ENCODE measurements around the gene MAVS. TPM values are rescaled to one million over a fixed set of nuclear protein-coding genes. Genes with fewer than 3 reads are reported as not detected.
"Not testable (repeated sequence)": the region's sequence is repeated elsewhere in the genome, so short reads cannot be mapped to it uniquely, and the experiment has no call there.

The MAVS gene
- polyA plus RNA-seq, 3 donors: 23.9 to 28.3 (median 25.2) TPM

DNA sequence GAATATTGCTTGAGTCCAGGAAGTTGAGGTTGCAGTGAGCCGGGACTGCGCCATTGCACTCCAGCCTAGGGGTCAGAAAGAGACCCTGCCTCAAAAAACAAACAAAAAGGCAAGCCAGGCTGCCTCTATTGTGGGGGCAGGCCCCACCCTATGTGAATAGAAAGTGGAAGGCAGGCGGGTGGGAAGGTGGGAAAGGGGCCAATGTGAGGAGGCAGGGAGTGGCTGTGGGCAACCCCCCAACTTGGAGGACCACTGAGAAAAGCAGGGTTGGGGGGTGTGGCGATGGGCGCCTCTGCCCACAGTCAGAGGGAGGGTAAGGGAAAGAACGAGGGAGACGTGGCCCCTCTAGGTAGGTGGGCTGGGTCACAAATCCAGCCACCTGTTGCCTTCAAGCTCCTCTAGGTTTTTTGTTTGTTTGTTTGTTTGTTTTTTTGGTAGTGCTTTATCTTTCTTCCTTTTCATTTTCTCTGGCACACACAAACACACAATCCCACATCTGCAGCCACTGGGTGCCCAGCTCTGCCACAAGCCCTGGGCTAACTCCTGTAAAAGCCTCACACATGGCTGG lies 31.6 kb upstream of the MAVS start:
- DNase-seq (ENCODE audit: low read depth in 3 of 3, low spot score in 2 of 3): no peak

DNA sequence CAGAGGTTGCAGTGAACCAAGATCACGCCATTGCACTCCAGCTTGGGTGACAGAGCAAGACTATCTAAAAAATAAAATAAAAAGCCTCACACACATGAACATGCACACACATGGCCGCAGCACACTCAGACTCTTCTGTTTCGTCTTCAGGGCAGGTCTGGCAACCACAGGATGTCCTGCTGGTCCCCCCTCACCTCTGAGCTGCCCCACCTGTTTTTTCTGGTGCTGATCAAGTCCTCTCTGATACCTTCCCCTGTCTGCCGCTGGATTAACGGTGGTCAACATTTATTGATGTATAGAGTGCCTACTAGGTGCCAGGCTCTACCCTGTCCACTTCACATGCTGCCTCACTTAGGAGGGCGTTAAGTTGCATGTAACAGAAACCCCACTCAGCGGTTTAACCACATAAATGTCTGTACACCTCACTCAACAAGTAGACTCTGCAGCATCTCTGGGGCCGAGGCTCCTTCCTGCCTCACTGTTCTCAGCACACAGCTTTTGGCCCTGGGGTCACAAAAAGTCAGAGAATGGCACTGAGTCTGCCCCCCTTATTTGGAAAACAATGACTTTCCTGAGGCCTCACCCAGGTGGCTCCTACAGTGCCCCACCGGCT lies 30.8 kb upstream of the MAVS start:
- no peak for DNase-seq (ENCODE audit: low read depth in 3 of 3, low spot score in 2 of 3)

DNA sequence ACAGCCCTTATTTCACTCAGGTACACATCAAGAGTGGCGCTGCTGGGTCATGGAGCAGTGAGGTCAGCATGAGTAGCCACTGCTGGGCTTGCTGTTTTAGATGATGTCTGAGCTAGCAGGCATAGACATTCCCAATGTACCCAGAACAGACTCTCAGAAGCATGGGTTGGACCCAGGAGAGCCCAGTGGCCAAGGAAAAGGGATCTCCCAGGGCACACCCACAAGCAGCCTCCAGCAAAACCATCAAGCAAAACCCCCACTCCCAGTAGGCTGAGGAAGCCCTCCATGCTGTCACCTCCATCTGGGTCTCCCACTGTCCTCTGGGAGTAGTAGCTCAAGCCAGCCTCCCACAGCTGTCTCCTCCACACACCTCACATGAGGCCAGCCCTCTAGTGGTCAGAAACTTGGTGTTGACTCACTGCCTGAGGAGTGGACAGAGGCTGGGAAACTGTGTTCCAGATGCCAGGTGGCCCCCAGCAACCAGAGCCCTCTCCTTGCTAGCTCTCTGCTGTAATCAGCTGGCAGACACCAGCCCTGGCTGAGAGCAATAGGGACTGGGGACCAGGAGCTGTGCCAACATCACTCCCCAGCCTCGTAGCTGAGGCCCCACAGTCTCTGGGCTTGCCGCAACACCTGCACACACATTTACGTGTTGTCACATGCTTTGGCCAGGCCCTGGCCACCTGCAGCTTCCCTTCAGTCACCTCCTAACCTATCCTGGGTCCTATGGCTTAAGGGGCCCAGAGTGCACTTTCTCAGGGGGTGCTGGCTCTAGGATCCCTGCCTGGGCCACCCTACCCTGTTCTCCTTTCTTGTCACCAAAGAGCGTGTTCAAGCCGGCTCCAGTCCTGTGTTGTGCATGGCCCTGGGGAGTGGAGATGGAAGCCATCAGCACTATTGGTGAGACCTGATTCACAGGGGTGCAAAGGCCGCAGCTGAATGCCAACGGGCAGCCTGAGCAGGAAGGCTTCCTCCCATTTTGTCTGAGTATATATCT lies 28.2 kb upstream of the MAVS start:
- DNase-seq (ENCODE audit: low read depth in 3 of 3, low spot score in 2 of 3): no peak

DNA sequence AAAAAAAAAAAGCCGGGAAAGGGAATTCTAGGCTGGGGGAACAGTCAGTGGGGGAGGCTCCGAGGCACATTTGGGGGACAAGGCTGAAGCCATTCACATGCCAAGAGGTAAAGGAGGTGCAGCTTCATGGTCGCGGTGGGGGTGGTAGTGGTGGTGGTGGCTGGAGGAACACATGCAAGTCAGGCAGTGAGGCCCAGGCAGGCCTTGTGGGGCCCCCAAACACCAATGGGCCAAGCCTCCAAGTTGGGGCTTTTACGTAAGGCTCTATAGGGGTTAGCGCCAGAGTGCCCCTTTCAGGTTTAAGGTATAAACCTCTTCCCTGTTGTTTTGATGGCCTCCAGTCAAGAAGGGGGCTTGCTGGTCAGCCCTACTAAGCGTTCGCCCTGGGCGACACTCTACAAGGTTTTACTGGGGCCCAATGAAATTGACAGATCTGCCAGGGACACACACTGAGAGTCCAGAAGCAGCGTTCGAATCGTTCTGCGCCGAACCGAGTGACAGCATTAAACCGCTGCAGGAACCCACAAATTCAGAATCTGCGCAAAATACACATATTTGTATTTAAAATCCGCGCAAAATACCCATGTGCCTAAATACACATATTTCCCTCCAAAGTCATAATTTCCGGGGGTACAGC lies 27.1 kb upstream of the MAVS start:
- DNase-seq (ENCODE audit: low read depth in 3 of 3, low spot score in 2 of 3): no peak

DNA sequence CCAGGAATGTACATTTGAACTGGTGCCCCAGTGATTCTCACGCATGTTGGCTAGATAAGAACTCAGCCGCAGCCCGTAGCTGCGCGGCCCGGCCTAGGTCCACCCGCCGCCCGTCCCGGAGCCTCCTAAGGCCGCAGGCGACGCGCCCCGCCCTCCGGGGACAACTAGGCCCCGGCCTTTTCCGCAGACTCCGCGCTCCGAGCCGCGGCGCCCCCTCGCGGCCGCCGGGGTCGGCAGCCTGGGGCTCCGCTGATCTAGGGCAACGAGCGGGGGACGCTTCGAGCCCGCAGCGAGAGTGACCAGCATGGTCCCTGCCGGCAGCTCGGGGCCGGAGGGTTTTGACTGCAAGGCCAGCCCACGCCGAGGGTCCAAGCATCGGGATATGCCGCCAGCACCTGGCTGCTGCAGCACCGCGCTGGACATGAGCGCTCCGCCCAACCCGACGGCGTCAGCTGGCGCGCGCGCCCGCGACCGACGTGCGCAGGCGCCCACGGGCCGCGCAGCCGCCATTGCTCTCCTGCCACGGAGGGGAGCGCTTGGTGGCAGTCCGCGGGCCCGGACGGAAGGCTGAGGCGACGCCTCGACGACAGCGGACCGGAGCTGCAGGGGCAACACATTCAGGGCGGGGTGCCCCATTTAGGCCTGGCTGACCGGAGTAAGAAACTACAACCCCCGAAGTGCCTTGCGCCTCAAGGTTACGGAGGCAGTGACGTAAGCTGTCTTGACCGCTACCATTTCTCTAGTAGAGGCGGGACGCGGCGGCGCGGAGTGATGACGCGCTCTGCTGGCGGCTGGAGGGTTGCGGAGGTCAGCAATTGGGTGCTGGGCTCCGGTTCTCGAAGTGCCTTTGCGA lies 26.4 kb upstream of the MAVS start, which contains the start of gene AP5S1:
AP5S1 (plus strand) TSS at position 500 of the 853 bp plus-strand sequence. CDS start 1,571 bp downstream, outside the sequence.
- peak; percentile 92 to 94 (median 92) for DNase-seq (ENCODE audit: low read depth in 3 of 3, low spot score in 2 of 3)

DNA sequence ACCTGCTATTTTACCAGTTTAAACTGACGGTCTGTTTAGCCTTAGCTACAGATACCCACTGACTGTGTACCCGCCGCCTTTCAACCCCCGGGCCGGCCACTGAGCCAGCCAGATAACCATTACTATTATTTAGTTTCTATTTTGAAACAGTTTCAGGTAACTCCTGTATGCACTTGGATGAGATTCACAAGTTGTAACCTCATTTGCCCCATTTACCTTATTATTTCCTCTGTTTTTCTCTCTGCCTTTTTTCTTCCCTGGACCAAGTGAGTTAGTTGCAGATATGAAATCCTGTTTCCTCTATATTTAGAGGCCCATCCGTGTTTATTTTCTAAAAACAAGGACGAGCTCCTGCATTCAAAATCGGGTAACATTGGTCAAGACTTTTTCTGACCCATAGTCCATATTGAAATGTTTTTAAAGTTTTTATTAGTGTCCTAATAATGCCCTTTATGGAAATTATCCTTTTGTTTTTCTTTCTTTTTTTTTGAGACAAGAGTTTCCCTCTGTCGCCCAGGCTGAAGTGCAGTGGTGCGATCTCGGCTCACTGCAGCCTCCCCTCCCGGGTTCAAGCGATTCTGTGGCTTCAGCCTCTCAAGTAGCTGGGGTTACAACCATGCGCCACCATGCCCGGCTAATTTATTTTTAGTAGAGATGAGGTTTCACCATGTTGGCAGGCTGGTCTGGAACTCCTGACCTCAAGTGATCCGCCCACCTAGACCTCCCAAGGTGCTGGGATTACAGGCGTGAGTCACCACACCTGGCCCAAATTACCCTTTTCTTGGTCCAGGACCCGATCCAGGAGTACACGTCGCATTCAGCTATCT lies 25.5 kb upstream of the MAVS start:
- DNase-seq (ENCODE audit: low read depth in 3 of 3, low spot score in 2 of 3): no peak

DNA sequence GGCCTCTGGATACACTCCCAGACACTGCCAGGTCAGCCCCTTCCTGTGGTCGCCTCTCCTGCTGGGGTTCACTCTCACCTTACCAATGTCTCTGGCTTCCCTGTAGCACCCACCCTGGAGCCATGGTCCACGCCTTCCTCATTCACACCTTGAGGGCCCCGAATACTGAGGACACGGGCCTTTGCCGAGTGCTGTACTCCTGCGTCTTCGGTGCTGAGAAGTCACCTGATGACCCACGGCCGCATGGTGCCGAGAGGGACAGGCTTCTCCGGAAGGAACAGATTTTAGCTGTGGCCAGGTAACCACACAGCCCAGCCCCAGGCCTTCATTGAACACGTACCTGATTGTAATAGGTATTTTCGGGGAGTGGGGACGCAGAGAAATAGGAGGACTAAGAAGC lies 24.6 kb upstream of the MAVS start:
- DNase-seq (ENCODE audit: low read depth in 3 of 3, low spot score in 2 of 3): no peak

DNA sequence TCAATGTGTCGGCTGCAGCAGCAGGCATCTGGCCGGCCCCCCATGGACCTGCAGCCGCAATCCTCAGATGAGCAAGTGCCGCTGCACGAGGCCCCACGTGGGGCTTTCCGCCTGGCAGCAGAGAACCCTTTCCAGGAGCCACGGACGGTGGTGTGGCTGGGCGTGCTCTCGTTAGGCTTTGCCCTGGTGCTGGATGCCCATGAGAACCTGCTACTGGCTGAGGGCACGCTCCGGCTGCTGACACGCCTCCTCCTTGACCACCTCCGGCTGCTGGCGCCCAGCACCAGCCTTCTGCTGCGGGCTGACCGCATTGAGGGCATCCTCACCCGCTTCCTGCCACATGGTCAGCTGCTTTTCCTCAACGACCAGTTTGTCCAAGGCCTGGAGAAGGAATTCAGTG lies 22.8 kb upstream of the MAVS start:
- no peak for DNase-seq (ENCODE audit: low read depth in 3 of 3, low spot score in 2 of 3)

DNA sequence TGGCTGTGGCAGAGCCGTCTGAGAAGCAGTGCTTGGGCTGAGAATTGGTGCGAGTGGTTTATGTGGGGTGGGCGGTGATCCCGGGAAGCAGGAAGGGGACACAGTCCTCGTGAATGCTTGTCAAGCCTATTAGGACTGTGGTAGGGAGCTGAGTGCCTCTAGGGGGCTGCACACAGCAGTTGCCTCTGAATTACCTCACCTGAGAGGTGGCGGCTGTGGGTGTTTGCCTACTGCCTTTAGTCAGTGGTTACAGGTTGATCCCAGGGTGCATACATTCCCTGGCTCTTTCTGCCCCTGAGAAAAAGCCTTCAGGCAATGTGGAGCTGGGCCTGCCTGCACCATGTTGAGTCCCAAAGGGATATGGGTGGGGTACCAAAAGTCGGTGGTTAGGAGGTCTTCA lies 21.1 kb upstream of the MAVS start:
- DNase-seq (ENCODE audit: low read depth in 3 of 3, low spot score in 2 of 3): no peak

DNA sequence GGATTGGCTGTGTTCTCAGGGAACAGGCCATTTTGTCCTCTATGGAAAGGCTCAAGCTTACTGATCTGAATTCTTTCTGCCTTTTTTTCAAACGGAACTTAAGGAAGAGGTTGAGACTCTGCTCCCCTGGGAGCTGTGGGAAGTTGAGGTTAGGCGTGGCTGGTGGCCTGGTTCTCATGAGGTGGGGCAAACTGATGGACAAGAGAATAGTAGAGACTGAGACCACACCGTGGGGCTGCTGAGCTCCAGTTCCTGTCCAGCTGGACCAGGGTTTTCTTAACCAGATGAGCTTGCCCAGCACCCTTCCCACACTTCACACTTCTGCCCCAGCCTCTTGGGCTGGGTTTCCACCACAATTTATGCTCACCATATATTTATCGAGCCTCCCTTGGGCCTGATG lies 20.2 kb upstream of the MAVS start:
- DNase-seq (ENCODE audit: low read depth in 3 of 3, low spot score in 2 of 3): no peak

DNA sequence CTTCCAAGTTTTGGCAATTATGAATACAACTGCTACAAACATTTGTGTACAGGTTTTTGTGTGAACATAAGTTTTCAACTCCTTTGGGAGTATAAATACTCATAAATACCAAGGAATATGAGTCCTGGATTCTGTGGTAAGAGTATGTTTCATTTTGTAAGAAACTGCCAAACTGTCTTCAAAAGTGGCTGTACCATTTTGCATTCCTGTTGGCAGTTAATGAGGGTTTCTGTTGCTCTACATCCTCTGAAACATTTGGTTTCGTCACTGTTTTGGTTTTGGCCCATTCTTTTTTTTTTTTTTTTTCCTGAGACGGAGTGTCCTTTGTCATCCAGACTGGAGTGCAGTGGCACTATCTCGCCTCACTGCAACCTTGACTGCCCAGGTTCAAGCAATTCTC lies 17.8 kb upstream of the MAVS start:
- DNase-seq (ENCODE audit: low read depth in 3 of 3, low spot score in 2 of 3): no peak

DNA sequence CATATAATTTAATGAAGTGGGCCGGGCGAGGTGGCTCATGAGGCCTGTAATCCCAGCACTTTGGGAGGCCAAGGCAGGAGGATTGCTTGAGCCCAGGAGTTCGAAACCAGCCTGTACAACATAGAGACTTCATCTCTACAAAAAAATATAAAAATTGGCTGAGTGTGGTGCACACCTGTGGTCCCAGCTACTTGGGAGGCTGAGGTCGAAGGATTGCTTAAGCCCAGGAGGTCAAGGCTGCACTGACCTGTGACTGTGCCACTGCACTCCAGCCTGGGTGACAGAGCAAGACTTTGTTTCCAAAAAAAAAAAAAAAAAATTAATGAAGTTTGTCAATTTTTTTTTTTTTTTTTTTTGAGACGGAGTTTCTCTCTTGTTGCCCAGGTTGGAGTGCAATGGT lies 16.7 kb upstream of the MAVS start:
- not testable (repeated sequence) for DNase-seq (ENCODE audit: low read depth in 3 of 3, low spot score in 2 of 3)

DNA sequence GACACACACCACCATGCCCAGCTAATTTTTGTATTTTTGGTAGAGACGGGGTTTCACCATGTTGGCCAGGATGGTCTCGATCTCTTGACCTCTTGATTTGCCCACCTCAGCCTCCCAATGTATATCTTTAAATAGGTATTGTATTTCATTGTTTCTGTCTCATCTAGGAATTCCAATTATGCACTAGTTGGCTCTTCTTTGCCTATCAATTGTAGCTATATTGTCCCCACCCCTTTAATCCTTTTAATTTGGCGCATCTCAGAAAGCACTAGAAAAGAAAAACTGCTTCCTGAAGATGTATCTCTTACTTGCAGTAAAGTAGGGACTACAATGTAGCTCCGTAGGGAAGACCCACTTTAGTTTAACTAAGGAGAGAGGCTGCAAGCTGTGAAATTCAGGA lies 10.5 kb upstream of the MAVS start:
- no peak for DNase-seq (ENCODE audit: low read depth in 3 of 3, low spot score in 2 of 3)

DNA sequence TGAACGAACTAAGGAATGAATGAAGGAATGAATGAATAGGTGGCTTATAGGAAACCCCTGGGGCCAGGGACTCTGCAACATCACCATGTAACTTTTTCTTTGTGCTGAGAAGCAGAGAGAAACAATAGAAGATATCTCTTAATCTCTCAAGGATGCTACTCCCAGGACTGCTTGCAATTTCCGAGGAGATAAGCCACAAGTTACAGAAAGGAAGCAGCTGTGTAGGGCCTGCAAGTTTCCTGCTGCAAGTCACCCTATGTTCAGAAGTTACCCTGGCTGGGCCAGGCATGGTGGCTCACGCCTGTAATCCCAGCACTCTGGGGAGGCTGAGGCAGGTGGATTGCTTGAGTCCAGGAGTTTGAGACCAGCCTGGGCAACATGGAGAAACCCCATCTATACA lies 7.3 kb upstream of the MAVS start:
- DNase-seq (ENCODE audit: low read depth in 3 of 3, low spot score in 2 of 3): no peak

DNA sequence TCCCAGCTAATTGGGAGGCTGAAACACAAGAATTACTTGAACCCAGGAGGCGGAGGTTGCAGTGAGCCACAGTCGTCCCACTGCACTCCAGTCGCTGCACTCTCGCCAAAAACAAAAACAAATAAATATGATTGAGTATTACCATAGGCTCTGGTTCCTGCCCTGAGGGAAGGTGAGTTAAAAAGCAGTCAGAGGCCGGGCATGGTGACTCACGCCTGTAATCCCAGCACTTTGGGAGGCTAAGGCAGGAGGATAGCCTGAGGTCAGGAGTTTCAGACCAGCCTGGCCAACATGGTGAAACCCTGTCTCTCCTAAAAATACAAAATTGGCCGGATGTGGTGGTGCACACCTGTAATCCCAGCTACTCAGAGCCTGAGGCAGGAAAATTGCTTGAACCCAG lies 6.4 kb upstream of the MAVS start:
- DNase-seq (ENCODE audit: low read depth in 3 of 3, low spot score in 2 of 3): not testable (repeated sequence)

DNA sequence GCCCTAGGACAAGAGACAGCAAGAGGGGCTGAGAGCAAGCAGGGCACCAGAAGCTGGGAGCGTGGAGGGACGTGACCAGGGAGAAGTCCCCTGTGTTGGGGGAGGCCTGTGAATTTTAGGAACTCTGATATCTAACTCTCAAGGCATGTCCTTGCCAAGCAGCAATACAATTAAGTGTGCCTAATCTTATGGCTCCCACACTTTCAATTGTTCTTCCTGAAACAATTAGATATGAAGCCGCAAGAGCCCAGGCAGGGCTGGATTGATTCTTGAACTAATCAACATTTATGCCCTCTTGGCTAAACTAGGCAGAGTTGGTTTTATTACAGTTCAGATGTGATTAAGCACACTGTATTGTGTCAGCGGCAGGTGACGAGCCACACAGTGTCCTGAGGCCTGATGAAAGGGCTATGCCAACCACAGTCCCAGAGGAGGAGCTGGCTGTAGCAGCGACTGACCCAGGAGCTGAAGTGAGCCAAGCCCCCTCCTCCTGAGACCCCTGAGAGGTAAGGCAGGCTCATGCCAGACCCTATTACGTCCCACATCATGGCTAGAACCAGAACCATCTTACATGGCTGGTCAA lies 4.2 kb upstream of the MAVS start:
- no peak for DNase-seq (ENCODE audit: low read depth in 3 of 3, low spot score in 2 of 3)

DNA sequence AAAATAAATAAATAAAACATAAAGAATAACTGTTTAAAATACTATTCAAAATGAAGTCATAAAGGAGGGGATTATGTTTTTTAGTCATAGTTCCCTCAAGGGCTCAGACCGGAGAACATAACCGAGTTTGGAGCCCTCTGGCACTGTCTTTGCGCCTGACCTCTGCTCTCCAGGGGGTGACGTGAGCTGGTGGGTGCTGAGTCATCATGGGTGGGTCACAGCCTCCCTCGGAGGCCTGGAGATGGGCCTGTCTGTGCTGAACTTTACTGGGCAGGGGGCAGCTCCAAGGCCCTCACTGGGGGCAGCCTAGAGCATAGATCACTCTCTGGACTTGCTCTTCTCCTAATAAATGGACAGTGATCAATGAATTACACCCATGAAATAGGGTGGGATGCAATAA lies 3.1 kb upstream of the MAVS start:
- DNase-seq (ENCODE audit: low read depth in 3 of 3, low spot score in 2 of 3): no peak

DNA sequence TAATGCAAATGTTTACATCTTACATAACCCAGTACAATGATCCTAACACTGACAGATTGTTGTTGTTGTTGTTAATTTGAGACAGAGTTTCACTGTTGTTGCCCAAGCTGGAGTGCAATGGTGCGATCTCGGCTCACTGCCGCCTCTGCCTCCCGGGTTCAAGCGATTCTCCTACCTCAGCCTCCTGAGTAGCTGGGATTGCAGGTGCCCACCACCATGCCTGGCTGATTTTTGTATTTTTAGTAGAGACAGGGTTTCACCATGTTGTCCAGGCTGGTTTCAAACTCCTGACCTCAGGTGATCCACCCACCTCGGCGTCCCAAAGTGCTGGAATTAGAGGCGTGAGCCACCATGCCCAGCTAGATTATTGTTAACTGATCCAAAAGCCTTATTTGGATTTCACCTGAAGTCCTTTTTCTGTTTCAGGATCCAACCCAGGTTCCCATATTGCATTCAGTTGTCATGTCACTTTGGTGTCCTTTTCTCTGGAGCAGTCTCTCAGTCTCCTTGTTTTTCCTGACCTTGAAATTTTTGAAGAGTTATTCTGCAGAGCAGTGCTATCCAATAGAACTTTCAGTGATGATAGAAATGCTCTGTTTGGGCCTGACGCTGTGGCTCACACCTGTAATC lies 2.5 kb upstream of the MAVS start:
- DNase-seq (ENCODE audit: low read depth in 3 of 3, low spot score in 2 of 3): not testable (repeated sequence)

DNA sequence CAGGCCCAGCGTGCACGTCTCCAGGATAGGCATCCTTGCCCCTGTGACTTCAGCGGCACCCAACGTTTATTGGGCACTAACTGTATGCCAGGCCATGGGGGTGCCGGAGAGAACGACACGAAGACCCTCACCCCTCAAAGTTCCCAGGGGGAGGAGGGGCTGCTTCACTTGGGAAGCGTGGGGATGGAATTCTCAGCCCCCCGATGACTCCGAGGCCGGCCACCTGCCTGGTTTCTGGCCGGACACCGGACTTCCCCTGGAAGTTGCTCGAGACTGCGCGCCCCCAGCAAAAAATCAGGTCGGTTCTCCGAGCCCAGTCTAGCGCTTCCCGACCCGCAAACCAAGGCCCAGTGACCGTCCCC lies 275 bp upstream of the MAVS start:
- peak in 2 of 3 donors; percentile 21 to 25 for DNase-seq (ENCODE audit: low read depth in 3 of 3, low spot score in 2 of 3)

Data from right renal cortex interstitium (tissue), 3 donors.